GM18951 (cell line): Measurements from ENCODE around the gene CDR2.
"Not testable (repeated sequence)": the region's sequence is repeated elsewhere in the genome, so short reads cannot be mapped to it uniquely, and the experiment has no call there.

Source experiments
- POLR2A ChIP-seq: IDR thresholded peaks from 4 replicates; pipeline ENCODE4 v1.6.1; 2011; ENCODE audit warnings: mild to moderate bottlenecking; ENCODE audit not compliant: insufficient read length, insufficient read depth; ENCODE audit errors: extremely low read depth
- in situ Hi-C: fragments of 300-500 bp; cut with MboI; formaldehyde crosslinking; loops from one replicate; pipeline ENCODE4 v1.12.0; 2022; ENCODE audit warnings: low sequenced_read_pairs, mixed read lengths, inconsistent platforms; ENCODE audit not compliant: unreplicated experiment

CDR2 gene

GRCh38 chr16:22352723-22353122 is 21.7 kb downstream of the CDR2 start:
- TF ChIP-seq POLR2A, result no peak

GRCh38 chr16:22352140-22352539 is 22.3 kb downstream of the CDR2 start:
- no peak for TF ChIP-seq POLR2A
- in situ Hi-C loops, result no loop called here

More at GRCh38 chr16:22352723-22353122, 21.7 kb downstream of the CDR2 start:
- in situ Hi-C loops, result no loop called here

GRCh38 chr16:22351017-22351416 is 23.4 kb downstream of the CDR2 start:
- in situ Hi-C loops, result not testable (repeated sequence)

DNA sequence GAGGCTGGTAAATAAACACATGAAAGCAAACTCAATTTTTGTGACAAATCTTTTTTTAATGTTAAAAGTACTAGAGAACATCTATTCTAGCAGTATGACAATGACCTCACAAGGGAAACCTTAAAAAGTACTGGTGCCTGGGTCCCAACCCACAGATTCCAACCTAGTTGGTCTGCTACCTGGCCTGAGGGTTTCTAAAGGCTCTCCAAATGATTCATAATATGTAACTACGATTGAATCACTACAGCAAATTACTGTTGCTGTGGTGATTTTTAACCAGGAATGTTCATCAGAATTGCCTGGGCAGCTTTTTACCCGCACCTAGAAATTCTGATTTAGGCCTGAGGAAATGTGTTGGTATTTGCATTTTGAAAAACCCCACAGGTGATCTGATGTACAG is 26.1 kb downstream of the CDR2 start:
- in situ Hi-C loops, result loop anchor here (25.0 kb wide), 1 partner anchor 1186 kb away; the partner anchor contains the start of genes DNAH3 and LDAF1
- no peak for TF ChIP-seq POLR2A

DNA sequence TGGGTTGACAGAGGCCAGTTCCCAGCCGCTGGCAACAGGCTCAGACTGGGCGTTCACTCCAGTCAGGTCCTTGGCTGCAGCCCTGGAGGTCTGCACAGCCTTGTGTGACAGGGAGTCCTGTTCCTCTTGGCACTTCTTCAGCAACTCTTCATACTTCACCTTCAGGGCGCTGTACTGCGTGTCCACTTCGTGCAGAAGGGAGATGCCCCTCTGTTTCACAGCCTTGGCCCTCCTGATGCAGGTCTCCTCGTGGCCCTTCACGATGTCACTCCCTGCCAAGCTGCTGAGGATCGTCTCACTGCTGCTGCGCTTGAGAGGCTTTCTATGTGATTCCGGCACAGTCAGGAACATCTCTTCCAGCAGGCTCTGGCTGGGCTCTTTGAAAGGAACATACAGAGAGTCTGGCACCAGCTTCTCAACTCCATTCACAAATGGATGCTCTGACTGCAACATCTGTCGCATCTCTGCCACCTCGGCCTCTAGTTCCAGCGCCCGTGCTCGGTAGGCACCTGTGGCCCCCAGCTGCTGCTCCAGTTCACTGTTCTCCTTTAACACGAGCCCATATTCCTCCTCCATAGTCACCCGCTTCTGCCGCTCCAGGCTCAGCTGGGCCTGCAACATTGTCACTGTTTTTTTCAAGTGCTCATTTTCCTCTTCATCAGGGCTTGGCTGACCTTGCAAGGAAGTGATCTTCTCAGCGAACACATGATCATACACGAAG is 27.2 kb downstream of the CDR2 start:
- no peak for TF ChIP-seq POLR2A

DNA sequence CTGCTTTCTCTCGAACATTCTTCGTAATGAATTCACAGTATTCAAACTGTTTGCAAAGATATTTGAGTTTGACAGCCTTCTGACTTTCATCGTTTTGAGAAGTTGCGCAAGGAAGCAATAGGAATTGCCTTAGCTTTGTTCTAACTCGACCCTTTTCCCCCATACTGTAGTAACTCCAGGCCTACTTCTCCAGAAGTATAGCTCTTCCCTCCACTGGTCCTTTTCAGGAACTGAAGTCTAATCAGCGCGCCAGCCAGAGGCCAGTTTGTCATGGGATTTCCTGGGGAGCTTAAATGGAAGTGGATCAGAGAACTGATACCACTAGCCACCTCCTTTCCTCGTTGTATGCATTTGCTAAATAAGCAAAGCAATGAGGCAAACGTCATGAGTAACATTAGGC is 27.9 kb downstream of the CDR2 start:
- TF ChIP-seq POLR2A, result no peak
- in situ Hi-C loops, result loop anchor here (25.0 kb wide), 1 partner anchor 1184 kb away; the partner anchor contains the start of genes DNAH3 and LDAF1

More for the DNA sequence above, 27.2 kb downstream of the CDR2 start:
- in situ Hi-C loops, result loop anchor here (25.0 kb wide), 1 partner anchor 1185 kb away; the partner anchor contains the start of genes DNAH3 and LDAF1

- in situ Hi-C loops, result loop anchor here (25.0 kb wide), 1 partner anchor 1180 kb away; the partner anchor contains the start of genes DNAH3 and LDAF1
- no peak for TF ChIP-seq POLR2A
Measured at GRCh38 chr16:22342082-22342481, 32.3 kb downstream of the CDR2 start.

GRCh38 chr16:22340945-22341344 is 33.5 kb downstream of the CDR2 start:
- TF ChIP-seq POLR2A, result no peak
- in situ Hi-C loops, result loop anchor here (25.0 kb wide), 1 partner anchor 1179 kb away; the partner anchor contains the start of genes DNAH3 and LDAF1

GRCh38 chr16:22337849-22338635 is 36.4 kb downstream of the CDR2 start:
- in situ Hi-C loops, result loop anchor here (25.0 kb wide), 1 partner anchor 1176 kb away; the partner anchor contains the start of genes DNAH3 and LDAF1
- no peak for TF ChIP-seq POLR2A

GRCh38 chr16:22337045-22337444 is 37.4 kb downstream of the CDR2 start:
- no peak for TF ChIP-seq POLR2A
- in situ Hi-C loops, result loop anchor here (25.0 kb wide), 1 partner anchor 1175 kb away; the partner anchor contains the start of genes DNAH3 and LDAF1

DNA sequence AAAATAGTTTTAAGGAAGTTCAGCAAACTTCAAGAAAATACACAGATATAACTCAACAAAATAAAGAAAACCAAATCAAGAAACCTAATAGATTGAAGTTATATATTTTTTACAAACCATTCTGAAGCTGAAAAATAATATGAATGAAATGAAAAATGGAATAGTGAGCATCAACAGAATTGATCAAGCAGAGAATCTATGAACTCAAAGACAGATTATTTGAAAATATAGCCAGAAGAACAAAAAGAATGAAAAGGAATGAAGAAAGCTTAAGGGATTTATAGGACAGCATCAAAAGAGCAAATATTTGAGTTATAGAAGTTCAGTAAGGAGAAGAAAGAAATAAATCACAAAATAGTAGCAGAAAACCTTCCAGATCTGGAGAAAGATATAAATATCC is 37.8 kb downstream of the CDR2 start:
- in situ Hi-C loops, result loop anchor here (25.0 kb wide), 1 partner anchor 1174 kb away; the partner anchor contains the start of genes DNAH3 and LDAF1

GRCh38 chr16:22335668-22336246 is 38.7 kb downstream of the CDR2 start:
- in situ Hi-C loops, result loop anchor here (25.0 kb wide), 1 partner anchor 1173 kb away; the partner anchor contains the start of genes DNAH3 and LDAF1
- TF ChIP-seq POLR2A, result no peak

More for the DNA sequence above, 37.8 kb downstream of the CDR2 start:
- TF ChIP-seq POLR2A, result no peak
